Natural killer cell (primary cell): ENCODE results near the gene CEP20. TPM values are rescaled to one million over a fixed set of nuclear protein-coding genes. Genes with fewer than 3 reads are reported as not detected.

Experiments
- ATAC-seq, 3 donors: fragments of 150-1000 bp in 2 of 3; fragments of 200-7000 bp in 1 of 3; cut with Tn5 transposase; 1 replicate in 1 of 3; 2 replicates in 2 of 3; pipeline ENCODE4 v1.10.0; 2021; ENCODE audit warnings: mild to moderate bottlenecking in 2 of 3, moderate library complexity in 2 of 3
- DNase-seq, 2 donors: peaks; one replicate each; pipeline versions ENCODE4 v3.0.0 to v3.0.0-alpha.2; 2013 to 2021; ENCODE audit warnings: mixed read lengths in 1 of 2
- H3K27ac ChIP-seq: one replicate; pipeline ENCODE4 v1.5.1; 2013; ENCODE audit warnings: mild to moderate bottlenecking, low read length
- H3K27me3 ChIP-seq: one replicate; pipeline ENCODE4 v1.6.1; 2013; ENCODE audit warnings: low read length; ENCODE audit not compliant: control insufficient read depth, insufficient read depth
- H3K36me3 ChIP-seq: one replicate; pipeline ENCODE4 v1.6.1; 2013; ENCODE audit warnings: low read length; ENCODE audit not compliant: control insufficient read depth, insufficient read depth
- H3K4me1 ChIP-seq: one replicate; pipeline ENCODE4 v1.6.1; 2013; ENCODE audit warnings: low read length; ENCODE audit not compliant: control insufficient read depth, insufficient read depth
- H3K4me3 ChIP-seq: one replicate; pipeline ENCODE4 v1.5.1; 2013; ENCODE audit warnings: low read length
- H3K9me3 ChIP-seq: one replicate; pipeline ENCODE4 v1.6.1; 2013; ENCODE audit warnings: low read length; ENCODE audit not compliant: control insufficient read depth, insufficient read depth
- H3K27ac Mint-ChIP-seq, 2 donors: one replicate each; pipeline ENCODE4 v1.8.0; 2022; ENCODE audit warnings: mild to moderate bottlenecking in 2 of 2, mixed read lengths in 2 of 2, moderate library complexity in 1 of 2
- H3K27me3 Mint-ChIP-seq, 2 donors: one replicate each; pipeline ENCODE4 v1.8.0; 2022; ENCODE audit warnings: low read depth in 2 of 2, mixed read lengths in 2 of 2
- H3K36me3 Mint-ChIP-seq: one replicate; pipeline ENCODE4 v1.8.0; 2022; ENCODE audit warnings: mixed read lengths
- H3K4me1 Mint-ChIP-seq, 2 donors: one replicate each; pipeline ENCODE4 v1.8.0; 2022; ENCODE audit warnings: mixed read lengths in 2 of 2
- H3K4me3 Mint-ChIP-seq: one replicate; pipeline ENCODE4 v1.8.0; 2022; ENCODE audit warnings: mild to moderate bottlenecking, moderate library complexity, mixed read lengths
- H3K9me3 Mint-ChIP-seq, 2 donors: one replicate each; pipeline ENCODE4 v1.8.0; 2022; ENCODE audit warnings: mixed read lengths in 2 of 2
- WGBS: methylation state at CpG from one replicate; pipeline ENCODE4 v1.1.7; 2013; ENCODE audit warnings: missing lambda C conversion rate; ENCODE audit not compliant: insufficient coverage; 5-methylcytosine and 5-hydroxymethylcytosine counted together
- intact Hi-C: fragments of 100-400 bp; cut with micrococcal nuclease; formaldehyde crosslinking; loops from one replicate; pipeline ENCODE4 v1.14.2; 2022
- total RNA-seq, 4 donors: library from RNA; stranded (reverse); fragments of 120-200 nt in 1 of 4; gene quantifications; one replicate each; pipeline versions ENCODE4 v1.2.3 to v1.2.4, GENCODE V29; 2013 to 2022
- TF ChIP-seq, protein P1 (sequence below): fragments of 200-600 bp; IDR thresholded peaks from one replicate; pipeline ENCODE4 v1.8.0; 2022; ENCODE audit warnings: antibody characterized with exemption

Gene CEP20
- total RNA-seq, 3 donors from 2014 or later (not counting 1 experiment from before 2014, with no cell fraction given) = 21.4 to 23.2 (median 23.1) TPM

- TF ChIP-seq, protein P1, sequence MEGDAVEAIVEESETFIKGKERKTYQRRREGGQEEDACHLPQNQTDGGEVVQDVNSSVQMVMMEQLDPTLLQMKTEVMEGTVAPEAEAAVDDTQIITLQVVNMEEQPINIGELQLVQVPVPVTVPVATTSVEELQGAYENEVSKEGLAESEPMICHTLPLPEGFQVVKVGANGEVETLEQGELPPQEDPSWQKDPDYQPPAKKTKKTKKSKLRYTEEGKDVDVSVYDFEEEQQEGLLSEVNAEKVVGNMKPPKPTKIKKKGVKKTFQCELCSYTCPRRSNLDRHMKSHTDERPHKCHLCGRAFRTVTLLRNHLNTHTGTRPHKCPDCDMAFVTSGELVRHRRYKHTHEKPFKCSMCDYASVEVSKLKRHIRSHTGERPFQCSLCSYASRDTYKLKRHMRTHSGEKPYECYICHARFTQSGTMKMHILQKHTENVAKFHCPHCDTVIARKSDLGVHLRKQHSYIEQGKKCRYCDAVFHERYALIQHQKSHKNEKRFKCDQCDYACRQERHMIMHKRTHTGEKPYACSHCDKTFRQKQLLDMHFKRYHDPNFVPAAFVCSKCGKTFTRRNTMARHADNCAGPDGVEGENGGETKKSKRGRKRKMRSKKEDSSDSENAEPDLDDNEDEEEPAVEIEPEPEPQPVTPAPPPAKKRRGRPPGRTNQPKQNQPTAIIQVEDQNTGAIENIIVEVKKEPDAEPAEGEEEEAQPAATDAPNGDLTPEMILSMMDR = no peak
- Histone ChIP-seq H3K36me3 (no peaks in the 10 kb centered on the region), H3K27ac (no peak overlapping the region), H3K27me3 (no peaks in the 10 kb centered on the region), H3K4me1 (no peaks in the 10 kb centered on the region), H3K9me3 (no peaks in the 10 kb centered on the region), H3K4me3 (no peak overlapping the region)
- no peaks in the 10 kb centered on the region for H3K27me3 Mint-ChIP-seq
- DNase-seq (no peak), ATAC-seq (no peak)
- intact Hi-C loops = no loop called here
- no peak overlapping the region for H3K27ac Mint-ChIP-seq
- H3K36me3 Mint-ChIP-seq = no peaks in the 10 kb centered on the region
- no peak overlapping the region for H3K4me3 Mint-ChIP-seq
- 39% methylated on average over 5 of the region's 5 CpGs for WGBS
- H3K4me1 Mint-ChIP-seq = no peaks in the 10 kb centered on the region
- no peaks in the 10 kb centered on the region for H3K9me3 Mint-ChIP-seq
Measured at GRCh38 chr16:15897834-15898254, 9.4 kb upstream of the CEP20 start.

GRCh38 chr16:15897121-15897780 lies 8.8 kb upstream of the CEP20 start:
- H3K4me3 Mint-ChIP-seq = no peak overlapping the region
- intact Hi-C loops = no loop called here
- no peaks in the 10 kb centered on the region for H3K4me1 Mint-ChIP-seq

GRCh38 chr16:15894571-15895374 lies 6.4 kb upstream of the CEP20 start:
- H3K36me3 ChIP-seq = no peaks in the 10 kb centered on the region
- no peak overlapping the region for H3K27ac ChIP-seq
- Mint-ChIP-seq H3K36me3 (no peaks in the 10 kb centered on the region), H3K4me3 (no peak overlapping the region), H3K27me3 (no peaks in the 10 kb centered on the region), H3K27ac (no peak overlapping the region), H3K4me1 (no peaks in the 10 kb centered on the region), H3K9me3 (no peaks in the 10 kb centered on the region)
- ATAC-seq (no peak), DNase-seq (no peak)
- intact Hi-C loops = no loop called here
- H3K27me3 ChIP-seq = no peaks in the 10 kb centered on the region
- TF ChIP-seq, protein P1 = no peak
- no peaks in the 10 kb centered on the region for H3K4me1 ChIP-seq
- whole genome bisulfite sequencing = 97% methylated on average over 7 of the region's 7 CpGs
- no peak overlapping the region for H3K4me3 ChIP-seq
- H3K9me3 ChIP-seq = no peaks in the 10 kb centered on the region

More at GRCh38 chr16:15897121-15897780, 8.8 kb upstream of the CEP20 start:
- WGBS = 96% methylated on average over 8 of the region's 8 CpGs
- no peak for DNase-seq
- Mint-ChIP-seq H3K27me3 (no peaks in the 10 kb centered on the region), H3K36me3 (no peaks in the 10 kb centered on the region), H3K27ac (no peak overlapping the region), H3K9me3 (no peaks in the 10 kb centered on the region)
- Histone ChIP-seq H3K4me3 (no peak overlapping the region), H3K9me3 (no peaks in the 10 kb centered on the region), H3K27me3 (no peaks in the 10 kb centered on the region), H3K36me3 (no peaks in the 10 kb centered on the region), H3K27ac (no peak overlapping the region), H3K4me1 (no peaks in the 10 kb centered on the region)
- TF ChIP-seq, protein P1 = no peak
- no peak for ATAC-seq
